MCF 10A (cell line): ENCODE measurements around the gene KIF21B. TPM values are rescaled to one million over a fixed set of nuclear protein-coding genes. Genes with fewer than 3 reads are reported as not detected.

ENCODE experiments used
- BruUV-seq: library from RNA; stranded (reverse); fragments of 400-500 nt; replicated peaks from 2 replicates; lab custom pipeline; 2021; lab: Mats Ljungman, UMichigan
- CTCF ChIA-PET: fragments of 300-600 bp; sonication (Branson Sonifier 250); formaldehyde crosslinking; extraction: SDS; loops from one replicate; lab custom pipeline; 2021; ENCODE audit warnings: antibody characterized with exemption, inconsistent platforms; lab: Yijun Ruan, JAX
- POLR2A ChIA-PET: fragments of 300-600, 350-650 bp; sonication (Branson Sonifier 250); formaldehyde crosslinking; extraction: SDS; loops from one replicate; lab custom pipeline; 2020; ENCODE audit warnings: antibody characterized with exemption, inconsistent platforms; lab: Yijun Ruan, JAX
- DNase-seq: peaks from one replicate; pipeline ENCODE4 v3.0.0-alpha.2; 2018; ENCODE audit not compliant: unreplicated experiment
- H3K27ac Mint-ChIP-seq: one replicate; pipeline ENCODE4 v1.8.0; 2022; ENCODE audit warnings: mild to moderate bottlenecking, low read depth, mixed read lengths; ENCODE audit not compliant: unreplicated experiment
- H3K27me3 Mint-ChIP-seq: one replicate; pipeline ENCODE4 v1.8.0; 2022; ENCODE audit warnings: mixed read lengths; ENCODE audit not compliant: insufficient read depth, unreplicated experiment
- H3K36me3 Mint-ChIP-seq: one replicate; pipeline ENCODE4 v1.8.0; 2022; ENCODE audit warnings: mild to moderate bottlenecking, moderate library complexity, mixed read lengths; ENCODE audit not compliant: insufficient read depth, unreplicated experiment
- H3K4me1 Mint-ChIP-seq: one replicate; pipeline ENCODE4 v1.8.0; 2022; ENCODE audit warnings: mixed read lengths; ENCODE audit not compliant: insufficient read depth, unreplicated experiment
- H3K4me3 Mint-ChIP-seq: one replicate; pipeline ENCODE4 v1.8.0; 2022; ENCODE audit warnings: mild to moderate bottlenecking, moderate library complexity, mixed read lengths; ENCODE audit not compliant: unreplicated experiment
- H3K9me3 Mint-ChIP-seq: one replicate; pipeline ENCODE4 v1.8.0; 2022; ENCODE audit warnings: mixed read lengths; ENCODE audit not compliant: unreplicated experiment
- intact Hi-C: fragments of 100-400 bp; cut with micrococcal nuclease; formaldehyde crosslinking; loops from 2 replicates; pipeline ENCODE4 v1.14.1; 2022
- total RNA-seq: library from RNA; stranded (reverse); gene quantifications from 2 replicates; pipeline ENCODE4 v1.2.3, GENCODE V29; 2022
- TF ChIP-seq, protein P1 (sequence below): fragments of 200-600 bp; IDR thresholded peaks from one replicate; pipeline ENCODE4 v1.8.0; 2022; ENCODE audit warnings: antibody characterized with exemption, mild to moderate bottlenecking; ENCODE audit not compliant: unreplicated experiment

KIF21B gene
- total RNA-seq, 1 experiment from 2014 or later: 12.7 TPM

DNA sequence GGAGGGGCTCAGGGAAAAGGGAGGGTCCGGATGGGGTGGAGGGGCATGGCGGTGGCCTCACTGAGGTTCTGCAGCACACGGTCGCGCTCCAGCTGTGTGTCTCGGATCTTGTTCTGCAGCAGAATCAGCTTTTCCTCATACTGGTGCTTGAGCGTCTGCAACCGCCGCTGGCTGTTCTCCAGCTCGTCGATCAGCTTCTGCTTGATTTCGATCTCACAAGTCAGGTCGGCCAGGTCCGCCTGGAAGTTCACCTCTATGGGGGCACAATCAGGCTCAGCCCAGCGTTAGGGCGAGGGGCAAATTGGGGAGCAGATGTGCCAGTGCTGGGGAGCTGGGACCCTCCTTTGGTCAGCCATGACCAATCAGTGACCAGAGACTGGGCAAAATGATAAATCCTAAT is 25.2 kb downstream of the KIF21B start:
- BruUV-seq: no TSS peak
- Mint-ChIP-seq H3K27ac (no peak overlapping the region), H3K36me3 (no peaks in the 10 kb centered on the region), H3K9me3 (no peaks in the 10 kb centered on the region), H3K4me3 (no peak overlapping the region), H3K4me1 (no peaks in the 10 kb centered on the region), H3K27me3 (no peaks in the 10 kb centered on the region)
- intact Hi-C loops: no loop called here
- no peak for DNase-seq
- TF ChIP-seq, protein P1, sequence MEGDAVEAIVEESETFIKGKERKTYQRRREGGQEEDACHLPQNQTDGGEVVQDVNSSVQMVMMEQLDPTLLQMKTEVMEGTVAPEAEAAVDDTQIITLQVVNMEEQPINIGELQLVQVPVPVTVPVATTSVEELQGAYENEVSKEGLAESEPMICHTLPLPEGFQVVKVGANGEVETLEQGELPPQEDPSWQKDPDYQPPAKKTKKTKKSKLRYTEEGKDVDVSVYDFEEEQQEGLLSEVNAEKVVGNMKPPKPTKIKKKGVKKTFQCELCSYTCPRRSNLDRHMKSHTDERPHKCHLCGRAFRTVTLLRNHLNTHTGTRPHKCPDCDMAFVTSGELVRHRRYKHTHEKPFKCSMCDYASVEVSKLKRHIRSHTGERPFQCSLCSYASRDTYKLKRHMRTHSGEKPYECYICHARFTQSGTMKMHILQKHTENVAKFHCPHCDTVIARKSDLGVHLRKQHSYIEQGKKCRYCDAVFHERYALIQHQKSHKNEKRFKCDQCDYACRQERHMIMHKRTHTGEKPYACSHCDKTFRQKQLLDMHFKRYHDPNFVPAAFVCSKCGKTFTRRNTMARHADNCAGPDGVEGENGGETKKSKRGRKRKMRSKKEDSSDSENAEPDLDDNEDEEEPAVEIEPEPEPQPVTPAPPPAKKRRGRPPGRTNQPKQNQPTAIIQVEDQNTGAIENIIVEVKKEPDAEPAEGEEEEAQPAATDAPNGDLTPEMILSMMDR: no peak
- CTCF ChIA-PET: interaction anchor here (0.5 to 2.5 kb wide), 8 partner anchors 12 to 1127 kb away, joined by 3 to 14 read pairs (median 4); no protein-coding TSS in a partner anchor
- POLR2A ChIA-PET: no interaction called here

DNA sequence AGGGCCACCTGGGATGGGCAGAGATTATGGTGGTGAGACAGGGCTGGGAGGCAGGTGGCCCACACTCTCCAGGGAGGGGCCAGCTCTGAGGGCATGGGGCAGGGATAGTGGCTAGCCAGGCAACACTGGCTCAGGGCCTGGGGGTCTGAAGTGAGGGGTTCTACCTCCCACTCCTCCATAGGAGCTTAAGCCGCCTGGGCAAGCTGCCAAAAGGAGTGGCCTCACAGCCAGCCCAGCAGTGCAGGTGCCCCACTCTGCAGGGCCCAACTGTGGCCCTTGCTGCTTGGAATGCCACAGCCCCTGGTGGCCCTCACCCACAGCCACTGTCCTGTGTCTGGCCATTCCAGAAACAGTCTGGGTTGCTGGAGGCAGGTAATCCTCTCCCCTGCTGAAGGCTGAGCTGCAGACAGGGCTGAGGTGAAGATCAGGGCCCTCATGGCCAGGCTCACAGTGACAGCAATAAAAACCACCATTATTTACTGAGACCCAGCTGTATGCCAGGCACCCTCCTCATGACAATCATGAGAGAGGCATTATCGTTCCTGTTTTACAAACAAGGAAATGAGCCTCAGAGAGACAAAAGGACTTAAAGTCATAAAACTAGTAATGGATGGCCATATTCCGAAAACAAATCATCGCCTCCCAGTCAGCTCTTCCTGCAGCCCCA is 31.0 kb downstream of the KIF21B start:
- no peaks in the 10 kb centered on the region for H3K9me3 Mint-ChIP-seq
- H3K27ac Mint-ChIP-seq: no peak overlapping the region
- no peaks in the 10 kb centered on the region for H3K4me1 Mint-ChIP-seq
- CTCF ChIA-PET: interaction anchor here (0.6 to 5.0 kb wide), 5 partner anchors 13 to 196 kb away, joined by 3 to 36 read pairs (median 5); no protein-coding TSS in a partner anchor
- no peak for DNase-seq
- H3K4me3 Mint-ChIP-seq: no peak overlapping the region
- no peaks in the 10 kb centered on the region for H3K27me3 Mint-ChIP-seq
- TF ChIP-seq, protein P1: no peak
- intact Hi-C loops: no loop called here
- POLR2A ChIA-PET: no interaction called here
- H3K36me3 Mint-ChIP-seq: no peaks in the 10 kb centered on the region
- no TSS peak for BruUV-seq

DNA sequence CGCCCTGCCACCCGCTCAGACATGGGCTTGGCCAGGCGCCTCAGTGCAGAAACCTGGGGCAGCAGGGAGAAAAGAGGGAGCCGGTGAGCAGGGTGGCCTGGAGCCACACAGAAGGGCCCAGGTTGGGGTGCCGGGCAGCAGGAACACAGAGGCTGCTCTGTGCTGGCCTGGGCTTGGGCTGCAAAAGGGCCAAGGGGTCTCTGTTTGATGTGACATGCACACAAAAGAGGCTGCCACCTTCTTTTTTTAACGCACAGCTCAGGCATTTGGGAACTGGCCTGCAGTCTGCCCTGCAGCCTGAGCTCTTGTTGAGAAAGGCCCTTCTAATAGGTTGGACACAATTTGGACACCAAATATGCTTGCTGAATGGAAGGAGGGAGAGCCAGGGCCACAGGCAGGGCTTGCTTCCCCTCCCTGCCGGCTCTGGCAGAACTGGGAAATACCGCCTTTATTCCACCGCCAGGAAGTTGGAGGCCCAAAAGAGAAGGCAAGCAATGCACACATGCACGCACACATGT is 32.4 kb downstream of the KIF21B start:
- CTCF ChIA-PET: interaction anchor here (0.6 to 5.0 kb wide), 8 partner anchors 11 to 371 kb away, joined by 3 to 36 read pairs (median 3); no protein-coding TSS in a partner anchor
- no TSS peak for BruUV-seq

DNA sequence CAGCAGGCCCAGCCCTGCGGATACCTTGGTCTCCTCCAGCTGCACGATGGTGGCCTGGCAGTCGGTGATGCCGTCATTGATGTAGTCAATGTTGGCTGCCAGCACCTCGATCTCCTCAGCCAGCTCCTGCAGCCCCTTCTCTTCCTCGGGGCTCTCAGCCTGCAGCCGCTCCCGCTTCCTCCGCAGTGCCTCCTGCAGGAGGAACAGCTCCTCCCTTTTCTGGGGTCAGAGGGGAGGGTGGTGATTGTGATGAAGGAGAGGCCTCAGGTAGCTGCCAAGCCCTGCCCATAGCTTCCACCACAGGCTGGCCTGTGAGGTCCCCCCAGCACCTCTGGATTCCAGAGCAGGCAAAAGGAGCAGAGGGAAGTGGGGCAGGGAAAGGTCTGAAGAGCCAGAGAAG is 33.4 kb downstream of the KIF21B start:
- CTCF ChIA-PET: interaction anchor here (0.5 to 5.0 kb wide), 4 partner anchors 10 to 101 kb away, joined by 3 to 31 read pairs (median 12); no protein-coding TSS in a partner anchor

More for the DNA sequence above, 32.4 kb downstream of the KIF21B start:
- no peak overlapping the region for H3K27ac Mint-ChIP-seq
- no peaks in the 10 kb centered on the region for H3K9me3 Mint-ChIP-seq
- H3K36me3 Mint-ChIP-seq: peaks cover 6% of the 10 kb centered on the region
- intact Hi-C loops: no loop called here
- H3K27me3 Mint-ChIP-seq: no peaks in the 10 kb centered on the region
- no peak for DNase-seq
- POLR2A ChIA-PET: no interaction called here
- H3K4me3 Mint-ChIP-seq: no peak overlapping the region
- no peaks in the 10 kb centered on the region for H3K4me1 Mint-ChIP-seq
- TF ChIP-seq, protein P1: no peak

More for the DNA sequence above, 33.4 kb downstream of the KIF21B start:
- POLR2A ChIA-PET: no interaction called here
- no peak for DNase-seq
- no peak overlapping the region for H3K27ac Mint-ChIP-seq
- H3K9me3 Mint-ChIP-seq: no peaks in the 10 kb centered on the region
- H3K4me3 Mint-ChIP-seq: no peak overlapping the region
- TF ChIP-seq, protein P1: no peak
- H3K4me1 Mint-ChIP-seq: no peaks in the 10 kb centered on the region
- BruUV-seq: no TSS peak
- H3K27me3 Mint-ChIP-seq: no peaks in the 10 kb centered on the region
- intact Hi-C loops: no loop called here
- H3K36me3 Mint-ChIP-seq: peaks cover 6% of the 10 kb centered on the region
